HL-60/S4 treated with retinoic acid at 250 ng/mL for 4 days and 3 days (cell line): ENCODE results near the gene PKHD1.

Source experiments
- in situ Hi-C: fragments of 300-500 bp; cut with MboI; formaldehyde crosslinking; loops from 2 replicates; pipeline ENCODE4 v1.7.0; 2022; ENCODE audit warnings: low sequenced_read_pairs

PKHD1 gene

GRCh38 chr6:52049252-52050050 lies 38.0 kb downstream of the PKHD1 start:
- in situ Hi-C loops: no loop called here

GRCh38 chr6:52046456-52046855 lies 41.0 kb downstream of the PKHD1 start:
- in situ Hi-C loops: no loop called here

- in situ Hi-C loops: no loop called here
These were observed 41.9 kb downstream of the PKHD1 start for GRCh38 chr6:52045481-52045880.

GRCh38 chr6:52045033-52045432 lies 42.4 kb downstream of the PKHD1 start:
- in situ Hi-C loops: no loop called here

GRCh38 chr6:52042141-52042885 lies 45.1 kb downstream of the PKHD1 start:
- in situ Hi-C loops: no loop called here

- in situ Hi-C loops: no loop called here
These were observed 46.3 kb downstream of the PKHD1 start for GRCh38 chr6:52041134-52041533.

- in situ Hi-C loops: no loop called here
These were observed 59.7 kb downstream of the PKHD1 start for GRCh38 chr6:52027699-52028098.

GRCh38 chr6:52024451-52025068 lies 62.9 kb downstream of the PKHD1 start:
- in situ Hi-C loops: no loop called here

GRCh38 chr6:52022675-52023074 lies 64.7 kb downstream of the PKHD1 start:
- in situ Hi-C loops: no loop called here

- in situ Hi-C loops: no loop called here
These were observed 66.4 kb downstream of the PKHD1 start for GRCh38 chr6:52020945-52021570.

- in situ Hi-C loops: no loop called here
These were observed 67.5 kb downstream of the PKHD1 start for GRCh38 chr6:52019881-52020280.

- in situ Hi-C loops: no loop called here
These were observed 68.3 kb downstream of the PKHD1 start for GRCh38 chr6:52019092-52019491.

GRCh38 chr6:52016915-52017748 lies 70.3 kb downstream of the PKHD1 start:
- in situ Hi-C loops: no loop called here

- in situ Hi-C loops: no loop called here
These were observed 71.5 kb downstream of the PKHD1 start for GRCh38 chr6:52015953-52016352.

- in situ Hi-C loops: no loop called here
These were observed 73.0 kb downstream of the PKHD1 start for GRCh38 chr6:52014391-52014790.

- in situ Hi-C loops: no loop called here
These were observed 74.4 kb downstream of the PKHD1 start for GRCh38 chr6:52013035-52013434.

- in situ Hi-C loops: no loop called here
These were observed 74.8 kb downstream of the PKHD1 start for GRCh38 chr6:52012582-52012981.

- in situ Hi-C loops: no loop called here
These were observed 76.6 kb downstream of the PKHD1 start for GRCh38 chr6:52010806-52011205.

GRCh38 chr6:52010145-52010544 lies 77.3 kb downstream of the PKHD1 start:
- in situ Hi-C loops: no loop called here

- in situ Hi-C loops: no loop called here
These were observed 77.8 kb downstream of the PKHD1 start for GRCh38 chr6:52009466-52010140.
